Loucy (cell line): ENCODE data around the gene PARK7.
"Not testable (repeated sequence)": the region's sequence is repeated elsewhere in the genome, so short reads cannot be mapped to it uniquely, and the experiment has no call there.

Source experiments
- CTCF ChIP-seq: fragments of 200-600 bp; sonication (generic); conservative IDR thresholded peaks from 2 replicates; pipeline ENCODE4 v1.5.1; 2014; ENCODE audit warnings: mild to moderate bottlenecking, antibody characterized with exemption, low read length
- EZH2phosphoT487 ChIP-seq: fragments of 200-600 bp; IDR thresholded peaks from 2 replicates; pipeline ENCODE4 v1.6.1; 2018; ENCODE audit warnings: antibody characterized with exemption, mild to moderate bottlenecking, moderate library complexity, borderline replicate concordance

GRCh38 chr1:7952791-7953190 lies 8.7 kb upstream of the PARK7 start:
- not testable (repeated sequence) for TF ChIP-seq CTCF, EZH2phosphoT487
